Right lobe of liver (tissue), 6 donors: ENCODE results near the gene SH3GLB1. TPM values are rescaled to one million over a fixed set of nuclear protein-coding genes. Genes with fewer than 3 reads are reported as not detected.

Source experiments
- ATAC-seq, 4 donors: fragments of 200-7000 bp; cut with Tn5 transposase; one replicate each; pipeline ENCODE4 v1.9.1; 2020; ENCODE audit warnings: mild to moderate bottlenecking in 4 of 4, moderate library complexity in 4 of 4
- DNase-seq, 3 donors: peaks; one replicate each; pipeline ENCODE4 v3.0.0-alpha.2; 2020
- H3K27ac ChIP-seq, 3 donors: fragments of 200-600 bp; one replicate each; pipeline ENCODE4 v1.8.0; 2022
- H3K27me3 ChIP-seq, 2 donors: fragments of 200-600 bp; one replicate each; pipeline ENCODE4 v1.8.0; 2022
- H3K36me3 ChIP-seq, 4 donors: fragments of 200-600 bp; sonication (generic) in 1 of 4; one replicate each; pipeline versions ENCODE4 v1.5.1 to v1.8.0; 2017 to 2022; ENCODE audit warnings: control low read depth in 1 of 4
- H3K4me1 ChIP-seq, 4 donors: fragments of 200-600 bp; sonication (generic) in 1 of 4; one replicate each; pipeline versions ENCODE4 v1.5.1 to v1.8.0; 2017 to 2022; ENCODE audit warnings: control low read depth in 1 of 4
- H3K4me3 ChIP-seq, 3 donors: fragments of 200-600 bp; one replicate each; pipeline ENCODE4 v1.8.0; 2022
- H3K9me3 ChIP-seq, 4 donors: fragments of 200-600 bp; sonication (generic) in 1 of 4; one replicate each; pipeline versions ENCODE4 v1.5.1 to v1.8.0; 2017 to 2022; ENCODE audit warnings: control low read depth in 1 of 4
- CTCF ChIP-seq, 4 donors: fragments of 200-600 bp in 3 of 4; fragments of 450-650 bp in 1 of 4; IDR thresholded peaks; one replicate each; pipeline versions ENCODE4 v1.5.1 to v1.8.0; 2016 to 2022; ENCODE audit warnings: antibody characterized with exemption in 4 of 4, mild to moderate bottlenecking in 2 of 4
- POLR2A ChIP-seq: fragments of 450-650 bp; IDR thresholded peaks from one replicate; pipeline ENCODE4 v1.6.1; 2017; ENCODE audit warnings: antibody characterized with exemption, mild to moderate bottlenecking
- WGBS: methylation state at CpG from one replicate; pipeline ENCODE4 v1.1.6; 2018; ENCODE audit warnings: low coverage, low lambda C conversion rate; ENCODE audit not compliant: insufficient coverage; ENCODE audit errors: missing lambda C conversion rate; 5-methylcytosine and 5-hydroxymethylcytosine counted together
- intact Hi-C, 2 donors: fragments of 100-400 bp; cut with DNase I; formaldehyde crosslinking; loops; one replicate each; pipeline versions ENCODE4 v1.11.2 to v1.14.1; 2022
- total RNA-seq, 6 experiments: library from RNA; depleted of rRNA in 2 of 6; stranded (reverse); fragments of >200 nt in 2 of 6; fragmentation: NEBNext Ultra II Directional in 3 of 6; extraction: Animal tissue kit (Norgen Biotek cat#: 25700) in 3 of 6; gene quantifications; one replicate each; pipeline versions ENCODE4 v1.1.0 to v1.2.4, GENCODE V29; 2016 to 2023
- donor health status: DM: no; HTN: yes; CAD: no.
- donor health status: DM: no; HTN: no; CAD: no.
- donor health status: DM: no; HTN: no; CAD: no.
- donor health status: DM: no; HTN: yes; CAD: no.
- donor health status: DM: no; HTN: yes; CAD: no.

SH3GLB1 gene
- total RNA-seq, 6 experiments from 2014 or later = 23.8 to 47.5 (median 29.1) TPM

- Histone ChIP-seq H3K9me3 (no peaks in the 10 kb centered on the region), H3K4me3 (no peak overlapping the region), H3K4me1 (peaks cover 0 to 5% (median 0%) of the 10 kb centered on the region in 4 donors), H3K36me3 (peaks cover 0 to 11% (median 2%) of the 10 kb centered on the region in 4 donors), H3K27me3 (no peaks in the 10 kb centered on the region), H3K27ac (no peak overlapping the region)
- intact Hi-C loops = no loop called here
- TF ChIP-seq POLR2A (no peak), CTCF (IDR thresholded peaks at IDR 0.05) (no peak)
- DNase-seq = no peak
- peak in 1 of 4 donors; percentile 50 for ATAC-seq
- WGBS = 55% methylated on average over 3 of the region's 3 CpGs
These were observed 10.3 kb downstream of the SH3GLB1 start for GRCh38 chr1:86714561-86715244.

GRCh38 chr1:86718786-86719185 is 14.4 kb downstream of the SH3GLB1 start:
- Histone ChIP-seq H3K27me3 (no peaks in the 10 kb centered on the region), H3K27ac (no peak overlapping the region), H3K4me3 (no peak overlapping the region), H3K36me3 (peaks cover 0 to 44% (median 14%) of the 10 kb centered on the region in 4 donors), H3K9me3 (no peaks in the 10 kb centered on the region), H3K4me1 (peaks cover 0 to 5% (median 0%) of the 10 kb centered on the region in 4 donors)
- intact Hi-C loops = no loop called here
- no peak for TF ChIP-seq POLR2A
- DNase-seq (no peak), ATAC-seq (no peak)
- 94% methylated on average over 2 of the region's 2 CpGs for WGBS

- H3K27ac ChIP-seq = no peak overlapping the region
- ATAC-seq (no peak), DNase-seq (no peak)
- H3K27me3 ChIP-seq = no peaks in the 10 kb centered on the region
- H3K4me3 ChIP-seq = no peak overlapping the region
- no peak for TF ChIP-seq CTCF (IDR thresholded peaks at IDR 0.05)
- no peak for TF ChIP-seq POLR2A
- H3K9me3 ChIP-seq = no peaks in the 10 kb centered on the region
- H3K4me1 ChIP-seq = no peaks in the 10 kb centered on the region
- peaks cover 9 to 22% (median 16%) of the 10 kb centered on the region in 4 donors for H3K36me3 ChIP-seq
- intact Hi-C loops = no loop called here
- 93% methylated on average over 1 of the region's 1 CpG for WGBS
These were observed 27.0 kb downstream of the SH3GLB1 start for GRCh38 chr1:86731416-86731815.

DNA sequence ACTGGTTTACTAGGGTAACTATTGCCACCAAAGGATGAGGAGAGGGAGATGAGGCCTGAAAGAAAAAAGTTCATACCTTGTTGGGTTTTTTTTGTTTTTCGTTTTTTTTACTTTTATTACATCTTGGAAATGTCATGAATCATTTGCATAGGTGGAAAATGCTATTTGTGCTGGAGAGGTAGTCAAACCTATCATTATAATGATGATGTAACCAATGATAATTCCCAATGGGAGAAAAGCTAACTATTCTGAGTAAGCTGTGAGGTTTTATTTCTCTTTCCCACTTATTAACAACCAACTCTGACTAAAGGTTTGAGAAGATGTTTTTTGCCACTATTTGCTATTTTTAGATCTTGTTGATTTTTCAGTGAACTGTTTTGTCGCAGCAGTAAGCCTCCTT is 29.0 kb downstream of the SH3GLB1 start:
- WGBS = 35% methylated on average over 2 of the region's 2 CpGs
- no peak for TF ChIP-seq CTCF (IDR thresholded peaks at IDR 0.05)
- TF ChIP-seq POLR2A = no peak
- Histone ChIP-seq H3K9me3 (no peaks in the 10 kb centered on the region), H3K4me1 (no peaks in the 10 kb centered on the region), H3K27me3 (no peaks in the 10 kb centered on the region), H3K36me3 (peaks cover 9 to 37% (median 23%) of the 10 kb centered on the region in 4 donors), H3K27ac (no peak overlapping the region), H3K4me3 (no peak overlapping the region)
- DNase-seq (no peak), ATAC-seq (no peak)
- intact Hi-C loops = no loop called here

DNA sequence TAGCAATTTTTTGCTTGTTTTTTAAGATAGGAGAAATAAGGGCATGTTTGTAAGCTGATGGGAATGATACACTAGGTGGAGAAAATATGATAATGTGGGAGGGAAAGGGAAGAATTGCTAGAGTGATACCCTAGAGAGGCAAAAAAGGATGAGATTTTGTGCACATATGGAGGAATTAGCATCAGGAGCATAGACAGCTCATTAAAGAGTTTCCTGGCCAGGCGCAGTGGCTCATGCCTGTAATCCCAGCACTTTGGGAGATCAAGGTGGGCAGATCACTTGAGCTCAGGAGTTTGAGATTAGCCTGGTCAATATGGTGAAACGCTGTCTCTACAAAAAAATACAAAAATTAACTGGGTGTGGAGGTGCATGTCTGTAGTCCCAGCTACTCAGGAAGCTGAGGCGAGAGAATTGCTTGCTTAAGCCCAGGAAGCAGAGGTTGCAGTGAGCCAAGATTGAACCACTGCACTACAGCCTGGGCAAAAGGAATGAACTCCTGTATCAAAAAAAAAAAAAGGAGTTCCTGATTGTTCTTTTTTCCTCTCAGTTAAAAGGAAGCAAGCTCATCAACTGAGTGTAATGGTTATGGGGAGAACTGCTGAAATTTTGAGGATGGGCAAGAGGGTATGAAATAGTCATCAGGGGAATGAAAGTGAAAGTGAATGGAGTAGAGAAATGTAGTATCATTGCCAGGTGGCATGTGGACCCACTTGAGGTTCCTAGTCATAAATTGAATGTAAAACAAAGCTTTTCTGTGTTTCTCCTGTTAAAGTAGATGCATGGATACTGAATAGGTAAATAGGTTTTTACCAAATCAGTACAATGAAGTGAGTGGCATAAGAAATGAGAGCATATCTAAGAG is 35.5 kb downstream of the SH3GLB1 start:
- peak; percentile 43 to 87 (median 63) for ATAC-seq

More for the DNA sequence above, 35.5 kb downstream of the SH3GLB1 start:
- H3K4me3 ChIP-seq = no peak overlapping the region
- H3K36me3 ChIP-seq = peaks cover 2 to 64% (median 33%) of the 10 kb centered on the region in 4 donors
- TF ChIP-seq CTCF (IDR thresholded peaks at IDR 0.05) (no peak), POLR2A (no peak)
- WGBS = 52% methylated on average over 3 of the region's 3 CpGs
- DNase-seq = no peak
- intact Hi-C loops = no loop called here
- H3K4me1 ChIP-seq = no peaks in the 10 kb centered on the region
- no peaks in the 10 kb centered on the region for H3K27me3 ChIP-seq
- H3K9me3 ChIP-seq = no peaks in the 10 kb centered on the region
- no peak overlapping the region for H3K27ac ChIP-seq
